GM19463 (cell line): Measurements from ENCODE around the gene RPS6KA2.
"Not testable (repeated sequence)": the region's sequence is repeated elsewhere in the genome, so short reads cannot be mapped to it uniquely, and the experiment has no call there.

Source experiments
- ATAC-seq: cut with Tn5 transposase; IDR thresholded peaks from one replicate; pipeline ENCODE4 v1.9.1; 2021; ENCODE audit warnings: mild to moderate bottlenecking, moderate library complexity; ENCODE audit not compliant: unreplicated experiment

Gene RPS6KA2

GRCh38 chr6:166558156-166559005 lies 68.7 kb downstream of the RPS6KA2 start:
- ATAC-seq, result no peak

GRCh38 chr6:166556863-166557322 lies 70.2 kb downstream of the RPS6KA2 start:
- no peak for ATAC-seq

- ATAC-seq, result no peak
These were observed 70.7 kb downstream of the RPS6KA2 start for GRCh38 chr6:166556336-166556735.

GRCh38 chr6:166555086-166555485 lies 72.0 kb downstream of the RPS6KA2 start:
- ATAC-seq, result no peak

GRCh38 chr6:166554316-166554715 lies 72.7 kb downstream of the RPS6KA2 start:
- ATAC-seq, result no peak

- no peak for ATAC-seq
These were observed 73.3 kb downstream of the RPS6KA2 start for GRCh38 chr6:166553563-166554271.

- ATAC-seq, result no peak
These were observed 74.5 kb downstream of the RPS6KA2 start for GRCh38 chr6:166552600-166552999.

GRCh38 chr6:166551754-166552495 lies 75.1 kb downstream of the RPS6KA2 start:
- no peak for ATAC-seq

GRCh38 chr6:166546653-166547052 lies 80.4 kb downstream of the RPS6KA2 start:
- ATAC-seq, result no peak

- no peak for ATAC-seq
These were observed 81.7 kb downstream of the RPS6KA2 start for GRCh38 chr6:166545156-166546034.

GRCh38 chr6:166544296-166544605 lies 82.8 kb downstream of the RPS6KA2 start:
- no peak for ATAC-seq

- no peak for ATAC-seq
These were observed 83.3 kb downstream of the RPS6KA2 start for GRCh38 chr6:166543603-166544295.

- no peak for ATAC-seq
These were observed 84.5 kb downstream of the RPS6KA2 start for GRCh38 chr6:166542580-166542912.

GRCh38 chr6:166541876-166542579 lies 85.0 kb downstream of the RPS6KA2 start:
- no peak for ATAC-seq

- peak; percentile 32 for ATAC-seq
These were observed 85.7 kb downstream of the RPS6KA2 start for GRCh38 chr6:166541366-166541765.

- ATAC-seq, result peak; percentile 95
These were observed 86.3 kb downstream of the RPS6KA2 start for GRCh38 chr6:166540631-166541331.

GRCh38 chr6:166539543-166539942 lies 87.5 kb downstream of the RPS6KA2 start:
- no peak for ATAC-seq

- ATAC-seq, result not testable (repeated sequence)
These were observed 88.1 kb downstream of the RPS6KA2 start for GRCh38 chr6:166539011-166539385.
